Neuronal stem cell (in vitro differentiated cells): ENCODE measurements around the gene GREM2.

ENCODE experiments used
- DNase-seq: peaks from one replicate; pipeline ENCODE4 v3.0.0-alpha.2; 2013; ENCODE audit warnings: low spot score
- H2AFZ ChIP-seq: one replicate; pipeline ENCODE4 v1.6.1; 2013; ENCODE audit warnings: mild to moderate bottlenecking, low read length, inconsistent platforms
- H2AK5ac ChIP-seq: 2 replicates; pipeline ENCODE4 v1.6.1; 2013; ENCODE audit warnings: low read depth, mild to moderate bottlenecking, inconsistent platforms, low read length, moderate library complexity, mixed read lengths
- H2BK120ac ChIP-seq: 2 replicates; pipeline ENCODE4 v1.6.1; 2013; ENCODE audit warnings: low read depth, mild to moderate bottlenecking, inconsistent platforms, low read length, moderate library complexity, mixed read lengths
- H2BK12ac ChIP-seq: one replicate; pipeline ENCODE4 v1.6.1; 2013; ENCODE audit warnings: low read length, inconsistent platforms
- H2BK15ac ChIP-seq: 2 replicates; pipeline ENCODE4 v1.6.1; 2013; ENCODE audit warnings: mild to moderate bottlenecking, low read length, inconsistent platforms, mixed read lengths
- H2BK5ac ChIP-seq: one replicate; pipeline ENCODE4 v1.6.1; 2013; ENCODE audit warnings: inconsistent platforms, mild to moderate bottlenecking, low read length, moderate library complexity
- H3K14ac ChIP-seq: one replicate; pipeline ENCODE4 v1.6.1; 2013; ENCODE audit warnings: low read length, inconsistent platforms
- H3K18ac ChIP-seq: 2 replicates; pipeline ENCODE4 v1.6.1; 2013; ENCODE audit warnings: low read length, inconsistent platforms
- H3K23ac ChIP-seq: 2 replicates; pipeline ENCODE4 v1.6.1; 2013; ENCODE audit warnings: low read depth, mild to moderate bottlenecking, mixed read lengths, low read length, inconsistent platforms; ENCODE audit not compliant: poor library complexity
- H3K27ac ChIP-seq: replicated peaks from 3 replicates; pipeline ENCODE4 v1.5.1; 2013; ENCODE audit warnings: low read length, inconsistent platforms
- H3K27me3 ChIP-seq, 3 experiments: 2 replicates each; pipeline ENCODE4 v1.6.1; 2013; ENCODE audit warnings: low read length in 3 of 3, mild to moderate bottlenecking in 2 of 3, inconsistent platforms in 1 of 3, low read depth in 1 of 3, mixed read lengths in 1 of 3, moderate library complexity in 1 of 3; ENCODE audit not compliant: control insufficient read depth in 3 of 3, insufficient read depth in 3 of 3
- H3K36me3 ChIP-seq, 2 donors: replicated peaks in 1 of 2; 2 replicates each; pipeline ENCODE4 v1.6.1; 2013; ENCODE audit warnings: low read length in 2 of 2; ENCODE audit not compliant: control insufficient read depth in 2 of 2, insufficient read depth in 2 of 2
- H3K4ac ChIP-seq: 2 replicates; pipeline ENCODE4 v1.6.1; 2013; ENCODE audit warnings: inconsistent platforms, mild to moderate bottlenecking, low read length, moderate library complexity
- H3K4me1 ChIP-seq, 2 donors: 1 replicate in 1 of 2; 2 replicates in 1 of 2; pipeline ENCODE4 v1.6.1; 2013; ENCODE audit warnings: low read length in 2 of 2, low read depth in 1 of 2; ENCODE audit not compliant: control insufficient read depth in 2 of 2, insufficient read depth in 1 of 2
- H3K4me2 ChIP-seq: one replicate; pipeline ENCODE4 v1.6.1; 2013; ENCODE audit warnings: mild to moderate bottlenecking, low read length, inconsistent platforms; ENCODE audit not compliant: insufficient read depth, poor library complexity, severe bottlenecking
- H3K4me3 ChIP-seq, 2 donors: 2 replicates each; pipeline ENCODE4 v1.5.1; 2013; ENCODE audit warnings: low read length in 2 of 2, mild to moderate bottlenecking in 2 of 2, inconsistent platforms in 1 of 2, moderate library complexity in 1 of 2
- H3K79me1 ChIP-seq: one replicate; pipeline ENCODE4 v1.6.1; 2013; ENCODE audit warnings: low read depth, mild to moderate bottlenecking, inconsistent platforms, low read length, moderate library complexity
- H3K9ac ChIP-seq: one replicate; pipeline ENCODE4 v1.6.1; 2013; ENCODE audit warnings: mild to moderate bottlenecking, low read depth, low read length, inconsistent platforms; ENCODE audit not compliant: poor library complexity
- H3K9me3 ChIP-seq, 2 donors: replicated peaks in 1 of 2; 2 replicates each; pipeline versions ENCODE3 to v1.6.1; 2013; ENCODE audit warnings: low read length in 2 of 2, mild to moderate bottlenecking in 2 of 2, inconsistent platforms in 1 of 2, low read depth in 1 of 2, mixed read lengths in 1 of 2, moderate library complexity in 1 of 2; ENCODE audit not compliant: control insufficient read depth in 2 of 2, insufficient read depth in 1 of 2
- H4K8ac ChIP-seq: one replicate; pipeline ENCODE4 v1.6.1; 2013; ENCODE audit warnings: low read depth, mild to moderate bottlenecking, inconsistent platforms, low read length, moderate library complexity
- H4K91ac ChIP-seq: one replicate; pipeline ENCODE4 v1.6.1; 2013; ENCODE audit warnings: low read length, low read depth, mild to moderate bottlenecking, inconsistent platforms; ENCODE audit not compliant: poor library complexity
- WGBS, 2 donors: extraction: QIAGEN DNeasy Blood & Tissue Kit; methylation state at CpG; one replicate each; pipeline ENCODE4 v1.1.7; 2013; ENCODE audit warnings: missing lambda C conversion rate in 2 of 2, mixed read lengths in 1 of 2; ENCODE audit not compliant: insufficient read length in 2 of 2, insufficient replicate concordance in 1 of 2; ENCODE audit errors: extremely low coverage in 2 of 2; 5-methylcytosine and 5-hydroxymethylcytosine counted together

Gene GREM2

GRCh38 chr1:240511789-240512188 lies 100.2 kb downstream of the GREM2 start:
- Histone ChIP-seq H2AFZ (no peak overlapping the region), H3K27me3 (no peaks in the 10 kb centered on the region), H4K91ac (no peak overlapping the region), H3K79me1 (no peaks in the 10 kb centered on the region), H2AK5ac (no peak overlapping the region), H3K9me3 (no peaks in the 10 kb centered on the region), H3K36me3 (no peaks in the 10 kb centered on the region), H2BK12ac (no peak overlapping the region), H3K18ac (no peak overlapping the region), H2BK5ac (no peak overlapping the region), H3K9ac (no peak overlapping the region), H3K27ac (no peak overlapping the region), H3K4me2 (no peak overlapping the region), H3K4ac (no peak overlapping the region), H3K4me3 (no peak overlapping the region), H3K23ac (no peak overlapping the region), H2BK120ac (no peak overlapping the region), H3K4me1 (no peaks in the 10 kb centered on the region), H2BK15ac (no peak overlapping the region), H4K8ac (no peak overlapping the region), H3K14ac (no peak overlapping the region)
- DNase-seq: no peak

- no peaks in the 10 kb centered on the region for H3K36me3 ChIP-seq
- no peak overlapping the region for H2AFZ ChIP-seq
- peak overlapping the region; percentile 57 for H3K18ac ChIP-seq
- no peak overlapping the region for H3K4me2 ChIP-seq
- H4K8ac ChIP-seq: no peak overlapping the region
- H3K4me1 ChIP-seq: no peaks in the 10 kb centered on the region
- no peak overlapping the region for H2BK5ac ChIP-seq
- H2BK12ac ChIP-seq: no peak overlapping the region
- H3K9ac ChIP-seq: no peak overlapping the region
- no peak overlapping the region for H3K27ac ChIP-seq
- no peak overlapping the region for H3K14ac ChIP-seq
- no peak overlapping the region for H3K23ac ChIP-seq
- no peak overlapping the region for H2BK15ac ChIP-seq
- no peaks in the 10 kb centered on the region for H3K27me3 ChIP-seq
- H3K79me1 ChIP-seq: no peaks in the 10 kb centered on the region
- no peaks in the 10 kb centered on the region for H3K9me3 ChIP-seq
- no peak for DNase-seq
- H3K4ac ChIP-seq: no peak overlapping the region
- no CpG with 5 or more reads among the region's 2 CpGs for WGBS, 2 donors
- H2AK5ac ChIP-seq: no peak overlapping the region
- no peak overlapping the region for H2BK120ac ChIP-seq
- no peak overlapping the region for H4K91ac ChIP-seq
- H3K4me3 ChIP-seq: no peak overlapping the region
These were observed 103.0 kb downstream of the GREM2 start for GRCh38 chr1:240508950-240509349.

GRCh38 chr1:240508201-240508600 lies 103.8 kb downstream of the GREM2 start:
- DNase-seq: no peak
- H2AK5ac ChIP-seq: no peak overlapping the region

GRCh38 chr1:240506176-240506575 lies 105.8 kb downstream of the GREM2 start:
- Histone ChIP-seq H3K18ac (no peak overlapping the region), H2BK15ac (no peak overlapping the region), H2AK5ac (no peak overlapping the region), H2BK120ac (no peak overlapping the region), H4K91ac (no peak overlapping the region), H3K36me3 (no peaks in the 10 kb centered on the region), H4K8ac (no peak overlapping the region), H2BK12ac (no peak overlapping the region), H3K9ac (no peak overlapping the region), H3K9me3 (no peaks in the 10 kb centered on the region), H3K4me1 (no peaks in the 10 kb centered on the region), H3K4ac (no peak overlapping the region), H3K4me3 (no peak overlapping the region), H3K79me1 (no peaks in the 10 kb centered on the region), H3K27me3 (no peaks in the 10 kb centered on the region), H3K14ac (no peak overlapping the region), H2BK5ac (no peak overlapping the region), H3K27ac (no peak overlapping the region), H3K23ac (no peak overlapping the region), H3K4me2 (no peak overlapping the region), H2AFZ (no peak overlapping the region)
- WGBS, 2 donors: no CpG with 5 or more reads among the region's 4 CpGs
- DNase-seq: no peak

More at GRCh38 chr1:240508201-240508600, 103.8 kb downstream of the GREM2 start:
- H3K9me3 ChIP-seq: no peaks in the 10 kb centered on the region
- H3K4ac ChIP-seq: no peak overlapping the region
- H3K9ac ChIP-seq: no peak overlapping the region
- no peak overlapping the region for H2BK15ac ChIP-seq
- no peaks in the 10 kb centered on the region for H3K36me3 ChIP-seq
- no peak overlapping the region for H3K4me3 ChIP-seq
- no peak overlapping the region for H2AFZ ChIP-seq
- H2BK12ac ChIP-seq: no peak overlapping the region
- H4K8ac ChIP-seq: no peak overlapping the region
- H3K14ac ChIP-seq: no peak overlapping the region
- no peak overlapping the region for H4K91ac ChIP-seq
- no peak overlapping the region for H2BK120ac ChIP-seq
- H3K4me2 ChIP-seq: no peak overlapping the region
- WGBS, 2 donors: no CpG with 5 or more reads among the region's 3 CpGs
- H3K18ac ChIP-seq: no peak overlapping the region
- H3K23ac ChIP-seq: no peak overlapping the region
- H2BK5ac ChIP-seq: no peak overlapping the region
- H3K27ac ChIP-seq: no peak overlapping the region
- no peaks in the 10 kb centered on the region for H3K27me3 ChIP-seq
- no peaks in the 10 kb centered on the region for H3K79me1 ChIP-seq
- no peaks in the 10 kb centered on the region for H3K4me1 ChIP-seq
